ENCODE results near the gene LRP5.

GRCh38 chr11:68437927-68438657 is 125.7 kb downstream of the LRP5 start:
- TF ChIP-seq CTCF (IDR thresholded peaks at IDR 0.05) (no peak), POLR2AphosphoS5 (IDR thresholded peaks at IDR 0.05) (no peak), POLR2A (IDR thresholded peaks at IDR 0.05) (no peak)
